HEK293 (cell line): ENCODE measurements around the gene CEACAM6.

Experiments
- CTCF ChIA-PET: fragments of 350-600 bp; formaldehyde crosslinking; extraction: SDS; loops from one replicate; lab custom pipeline; 2021; ENCODE audit warnings: antibody characterized with exemption; lab: Yijun Ruan, JAX
- POLR2A ChIA-PET: fragments of 300-600 bp; formaldehyde crosslinking; extraction: SDS; loops from one replicate; lab custom pipeline; 2020; ENCODE audit warnings: antibody characterized with exemption, inconsistent platforms; lab: Yijun Ruan, JAX
- H3K27ac ChIP-seq: fragments of 200-500 bp; sonication (Bioruptor generic); 2 replicates; pipeline ENCODE4 v1.5.1; 2014; ENCODE audit warnings: low read depth, low read length, control low read depth, inconsistent platforms; ENCODE audit errors: extremely low read depth
- H3K36me3 ChIP-seq, 2 experiments: fragments of 200-500 bp in 1 of 2; sonication (Bioruptor generic) in 1 of 2; 1 replicate in 1 of 2; 2 replicates in 1 of 2; pipeline ENCODE4 v1.5.1; 2014 to 2017; ENCODE audit warnings: inconsistent platforms in 2 of 2, low read length in 2 of 2; ENCODE audit not compliant: control insufficient read depth in 2 of 2, insufficient read depth in 1 of 2
- H3K4me1 ChIP-seq: fragments of 200-500 bp; sonication (Bioruptor generic); 2 replicates; pipeline ENCODE4 v1.5.1; 2014; ENCODE audit warnings: mild to moderate bottlenecking, low read length, inconsistent platforms; ENCODE audit not compliant: control insufficient read depth, insufficient read depth
- H3K4me3 ChIP-seq: 2 replicates; pipeline ENCODE4 v1.5.1; 2011; ENCODE audit warnings: low read depth, mild to moderate bottlenecking, control low read depth, low read length, moderate library complexity
- H3K9me3 ChIP-seq: fragments of 200-500 bp; sonication (Bioruptor generic); 2 replicates; pipeline ENCODE4 v1.5.1; 2014; ENCODE audit warnings: low read depth, low read length, inconsistent platforms; ENCODE audit not compliant: control insufficient read depth, insufficient read depth
- AEBP2 ChIP-seq: fragments of 450-650 bp; formaldehyde crosslinking; IDR thresholded peaks from 2 replicates; pipeline ENCODE4 v1.5.1; 2016; ENCODE audit warnings: missing biosample characterization, missing genetic modification characterization, borderline replicate concordance
- ATF2 ChIP-seq: fragments of 450-650 bp; formaldehyde crosslinking; IDR thresholded peaks from 2 replicates; pipeline ENCODE4 v1.5.1; 2016; ENCODE audit warnings: missing biosample characterization, missing genetic modification characterization, low read depth
- KLF16 ChIP-seq: fragments of 450-650 bp; formaldehyde crosslinking; IDR thresholded peaks from 2 replicates; pipeline ENCODE4 v1.5.1; 2017; ENCODE audit warnings: missing biosample characterization, missing genetic modification characterization
- KLF8 ChIP-seq: fragments of 450-650 bp; formaldehyde crosslinking; IDR thresholded peaks from 2 replicates; pipeline ENCODE4 v1.5.1; 2016; ENCODE audit warnings: missing biosample characterization, missing genetic modification characterization
- MZF1 ChIP-seq: fragments of 450-650 bp; formaldehyde crosslinking; IDR thresholded peaks from 2 replicates; pipeline ENCODE4 v1.5.1; 2017; ENCODE audit warnings: missing biosample characterization, missing genetic modification characterization, borderline replicate concordance
- PBX3 ChIP-seq: sonication (generic); formaldehyde crosslinking; IDR thresholded peaks from 2 replicates; pipeline ENCODE4 v1.8.1; 2022; ENCODE audit warnings: mild to moderate bottlenecking, moderate library complexity, missing genetic modification reagents
- PRDM1 ChIP-seq: fragments of 450-650 bp; formaldehyde crosslinking; IDR thresholded peaks from 2 replicates; pipeline ENCODE4; 2016; ENCODE audit warnings: missing biosample characterization, missing genetic modification characterization
- TCF7L2 ChIP-seq: IDR thresholded peaks from 2 replicates; pipeline ENCODE4 v1.6.1; 2011; ENCODE audit warnings: low read depth, mild to moderate bottlenecking, inconsistent platforms, low read length, moderate library complexity, borderline replicate concordance
- ZFP37 ChIP-seq: fragments of 450-650 bp; formaldehyde crosslinking; IDR thresholded peaks from 2 replicates; pipeline ENCODE4 v1.5.1; 2016; ENCODE audit warnings: missing biosample characterization, missing genetic modification characterization
- ZFP41 ChIP-seq: fragments of 450-650 bp; formaldehyde crosslinking; IDR thresholded peaks from 2 replicates; pipeline ENCODE4 v1.5.1; 2016; ENCODE audit warnings: missing biosample characterization, missing genetic modification characterization, borderline replicate concordance
- ZNF121 ChIP-seq: fragments of 450-650 bp; formaldehyde crosslinking; IDR thresholded peaks from 2 replicates; pipeline ENCODE4 v1.5.1; 2016; ENCODE audit warnings: missing biosample characterization, missing genetic modification characterization
- ZNF223 ChIP-seq: fragments of 450-650 bp; formaldehyde crosslinking; IDR thresholded peaks from 2 replicates; pipeline ENCODE4 v1.5.1; 2016; ENCODE audit warnings: missing biosample characterization, missing genetic modification characterization
- ZNF23 ChIP-seq: fragments of 450-650 bp; formaldehyde crosslinking; IDR thresholded peaks from 2 replicates; pipeline ENCODE4 v1.5.1; 2016; ENCODE audit warnings: missing biosample characterization, missing genetic modification characterization, borderline replicate concordance
- ZNF280C ChIP-seq: fragments of 450-650 bp; formaldehyde crosslinking; IDR thresholded peaks from 2 replicates; pipeline ENCODE4 v1.5.1; 2016; ENCODE audit warnings: missing biosample characterization, missing genetic modification characterization
- ZNF350 ChIP-seq: fragments of 450-650 bp; formaldehyde crosslinking; IDR thresholded peaks from 2 replicates; pipeline ENCODE4 v1.5.0; 2017; ENCODE audit warnings: missing biosample characterization, mild to moderate bottlenecking, missing genetic modification characterization
- ZNF473 ChIP-seq: fragments of 450-650 bp; formaldehyde crosslinking; IDR thresholded peaks from 2 replicates; pipeline ENCODE4 v1.5.1; 2017; ENCODE audit warnings: missing biosample characterization, missing genetic modification characterization
- ZNF548 ChIP-seq: fragments of 450-650 bp; formaldehyde crosslinking; IDR thresholded peaks from 2 replicates; pipeline ENCODE4 v1.5.1; 2016; ENCODE audit warnings: missing biosample characterization, missing genetic modification characterization
- ZNF555 ChIP-seq: fragments of 450-650 bp; formaldehyde crosslinking; conservative IDR thresholded peaks from 2 replicates; pipeline ENCODE4 v1.5.1; 2017; ENCODE audit warnings: missing biosample characterization, mild to moderate bottlenecking, missing genetic modification characterization, inconsistent platforms
- ZNF558 ChIP-seq: fragments of 450-650 bp; formaldehyde crosslinking; IDR thresholded peaks from 2 replicates; pipeline ENCODE4 v1.5.1; 2016; ENCODE audit warnings: missing biosample characterization, missing genetic modification characterization
- ZNF600 ChIP-seq: fragments of 450-650 bp; formaldehyde crosslinking; IDR thresholded peaks from 2 replicates; pipeline ENCODE4 v1.5.1; 2016; ENCODE audit warnings: missing biosample characterization, missing genetic modification characterization
- ZNF621 ChIP-seq: fragments of 450-650 bp; formaldehyde crosslinking; IDR thresholded peaks from 2 replicates; pipeline ENCODE4 v1.5.1; 2017; ENCODE audit warnings: missing biosample characterization, missing genetic modification characterization
- ZNF658 ChIP-seq: fragments of 450-650 bp; formaldehyde crosslinking; IDR thresholded peaks from 2 replicates; pipeline ENCODE4; 2016; ENCODE audit warnings: missing biosample characterization, missing genetic modification characterization
- ZNF664 ChIP-seq: fragments of 450-650 bp; formaldehyde crosslinking; IDR thresholded peaks from 2 replicates; pipeline ENCODE4 v1.5.1; 2016; ENCODE audit warnings: missing biosample characterization, missing genetic modification characterization
- ZNF701 ChIP-seq: fragments of 450-650 bp; formaldehyde crosslinking; IDR thresholded peaks from 2 replicates; pipeline ENCODE4 v1.5.1; 2016; ENCODE audit warnings: missing biosample characterization, missing genetic modification characterization
- ZNF791 ChIP-seq: fragments of 450-650 bp; formaldehyde crosslinking; IDR thresholded peaks from 2 replicates; pipeline ENCODE4 v1.5.1; 2016; ENCODE audit warnings: missing biosample characterization, missing genetic modification characterization
- ZSCAN30 ChIP-seq: fragments of 450-650 bp; IDR thresholded peaks from 2 replicates; pipeline ENCODE4 v1.5.1; 2018; ENCODE audit warnings: missing biosample characterization, mild to moderate bottlenecking, missing genetic modification characterization, moderate library complexity

Gene CEACAM6

GRCh38 chr19:41734585-41734984 lies 20.7 kb upstream of the CEACAM6 start:
- no peaks in the 10 kb centered on the region for H3K9me3 ChIP-seq
- no peaks in the 10 kb centered on the region for H3K4me1 ChIP-seq
- ChIA-PET CTCF (interaction anchor here (1.1 to 5.3 kb wide), 4 partner anchors 11 to 44 kb away, joined by 4 to 49 read pairs (median 8); partner anchors contain the start of gene CEACAM6), POLR2A (no interaction called here)
- H3K36me3 ChIP-seq, result no peaks in the 10 kb centered on the region
- TF ChIP-seq ZNF658 (no peak), ZSCAN30 (tag by site-specific recombination) (no peak), ZNF23 (tag by site-specific recombination) (no peak), KLF16 (tag by site-specific recombination) (no peak), ZNF350 (tag by site-specific recombination) (no peak), ZFP37 (tag by site-specific recombination) (no peak), PRDM1 (tag by site-specific recombination) (no peak), KLF8 (tag by site-specific recombination) (no peak), ZNF121 (tag by site-specific recombination) (no peak), ATF2 (tag by site-specific recombination) (no peak), ZNF558 (tag by site-specific recombination) (no peak), ZNF664 (tag by site-specific recombination) (no peak), TCF7L2 (no peak), AEBP2 (tag by site-specific recombination) (no peak), ZNF473 (no peak), ZNF701 (tag by site-specific recombination) (no peak)
- H3K4me3 ChIP-seq, result no peak overlapping the region
- H3K27ac ChIP-seq, result no peak overlapping the region

GRCh38 chr19:41735071-41735600 lies 20.2 kb upstream of the CEACAM6 start:
- POLR2A ChIA-PET, result no interaction called here
- H3K4me3 ChIP-seq, result no peak overlapping the region
- no peaks in the 10 kb centered on the region for H3K9me3 ChIP-seq
- H3K4me1 ChIP-seq, result no peaks in the 10 kb centered on the region
- H3K27ac ChIP-seq, result no peak overlapping the region
- CTCF ChIA-PET, result interaction anchor here (0.6 to 5.3 kb wide), 10 partner anchors 11 to 174 kb away, joined by 3 to 49 read pairs (median 6); partner anchors contain the start of gene CEACAM6
- no peaks in the 10 kb centered on the region for H3K36me3 ChIP-seq
- no peak for TF ChIP-seq ZNF548 (tag by site-specific recombination)
- TF ChIP-seq ZNF280C, result no peak
- TF ChIP-seq ZNF600 (tag by site-specific recombination), result no peak
- no peak for TF ChIP-seq TCF7L2
- TF ChIP-seq ZNF121 (tag by site-specific recombination), result no peak
- TF ChIP-seq ZNF791, result no peak
- TF ChIP-seq ZFP41 (tag by site-specific recombination), result no peak
- no peak for TF ChIP-seq ZNF621
- no peak for TF ChIP-seq PBX3 (CRISPR knock-in tag)
- no peak for TF ChIP-seq ZNF555
- TF ChIP-seq ZNF223 (tag by site-specific recombination), result no peak
- TF ChIP-seq MZF1 (tag by site-specific recombination), result no peak
- no peak for TF ChIP-seq PRDM1 (tag by site-specific recombination)
- no peak for TF ChIP-seq ZNF558 (tag by site-specific recombination)
